Measurements from ENCODE around the gene LYG2.
"Not testable (repeated sequence)": the region's sequence is repeated elsewhere in the genome, so short reads cannot be mapped to it uniquely, and the experiment has no call there.

Gene LYG2

GRCh38 chr2:99255491-99256318, at the start of gene LYG2:
LYG2 (minus strand) TSS chr2:99255666; CDS start chr2:99254260, 1,406 bp downstream.
- intact Hi-C loops (cut with DNase I), result no loop called here
- no peak for DNase-seq

DNA sequence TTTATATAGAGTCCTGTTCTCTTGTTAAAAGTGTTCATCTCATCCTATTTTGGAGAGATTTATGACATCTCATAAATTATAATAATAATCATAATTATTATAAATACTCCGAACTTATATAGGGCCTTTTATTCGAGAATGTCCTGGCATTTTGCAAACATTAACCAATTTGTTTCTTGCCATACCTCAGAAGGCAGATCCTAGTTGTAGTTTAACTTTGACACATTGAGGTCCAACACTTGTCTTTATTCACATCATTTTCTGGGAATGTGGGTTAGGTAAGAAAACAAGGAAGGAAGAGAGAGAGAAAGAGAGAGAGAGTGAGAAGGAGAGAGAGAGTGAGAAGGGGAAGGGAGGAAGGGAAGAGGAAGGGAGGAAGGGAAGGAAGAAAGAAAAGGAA, 45.6 kb upstream of the LYG2 start, which contains the start of gene LYG1:
Gene LYG1 (minus strand): TSS at position 101 of the 400 bp plus-strand sequence. CDS start 5,527 bp downstream, outside the sequence.
- DNase-seq; intact Hi-C loops (cut with DNase I): not testable (repeated sequence)

GRCh38 chr2:99299580-99299979, 44.1 kb upstream of the LYG2 start:
- intact Hi-C loops (cut with DNase I), result no loop called here
- no peak for DNase-seq

GRCh38 chr2:99297994-99298393, 42.5 kb upstream of the LYG2 start:
- intact Hi-C loops (cut with DNase I), result no loop called here
- DNase-seq, result no peak

DNA sequence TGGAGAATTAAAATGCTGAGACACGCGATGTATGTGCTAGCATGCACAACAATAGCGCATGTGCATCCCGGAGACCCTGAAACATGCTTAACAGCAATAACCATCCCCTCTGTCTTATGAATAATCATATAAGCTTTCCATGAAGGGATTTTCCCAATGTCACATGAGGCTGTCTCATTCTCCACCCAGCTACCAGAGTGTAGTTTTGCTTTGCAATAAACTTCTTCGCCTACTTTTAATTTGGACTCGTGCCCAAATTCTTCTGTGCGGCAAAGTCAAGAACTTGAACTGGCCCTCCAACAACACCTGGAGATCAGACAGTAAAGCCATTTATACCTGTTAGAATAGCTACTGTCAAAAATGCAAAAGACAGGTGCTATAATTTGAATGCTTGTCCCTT, 30.1 kb upstream of the LYG2 start:
- DNase-seq, result no peak
- intact Hi-C loops (cut with DNase I), result no loop called here

- DNase-seq, result no peak
- intact Hi-C loops (cut with DNase I), result no loop called here
Observed at GRCh38 chr2:99279969-99280695, 24.7 kb upstream of the LYG2 start.

DNA sequence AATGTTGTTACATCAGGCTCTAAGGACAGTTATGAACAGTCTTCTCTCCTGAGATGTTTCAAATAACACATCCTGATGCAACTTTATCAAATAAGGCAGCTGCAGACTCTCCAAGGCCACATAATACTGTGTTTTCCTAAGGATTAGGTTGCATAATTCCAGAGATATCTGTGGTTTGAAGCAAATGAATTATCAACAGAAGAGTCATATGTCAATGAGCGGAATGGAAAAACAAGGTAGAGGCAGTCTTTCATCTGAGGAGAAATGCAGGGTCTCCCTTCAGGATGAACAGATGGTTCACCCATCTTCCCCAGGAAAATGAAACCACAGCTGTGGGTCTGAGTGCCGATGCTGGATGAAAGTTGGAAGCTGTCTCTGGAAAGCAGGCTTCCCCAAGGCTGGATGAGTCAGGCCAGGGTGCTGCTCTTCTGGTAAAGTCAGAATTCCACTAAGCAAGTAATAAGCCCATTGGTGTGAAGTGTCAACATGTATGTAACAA, 23.4 kb upstream of the LYG2 start:
- DNase-seq, result no peak
- intact Hi-C loops (cut with DNase I), result no loop called here

GRCh38 chr2:99278195-99278765, 22.8 kb upstream of the LYG2 start:
- intact Hi-C loops (cut with DNase I); DNase-seq: not testable (repeated sequence)

GRCh38 chr2:99275882-99276281, 20.4 kb upstream of the LYG2 start:
- no peak for DNase-seq
- intact Hi-C loops (cut with DNase I), result no loop called here

- no peak for DNase-seq
- intact Hi-C loops (cut with DNase I), result no loop called here
Observed at GRCh38 chr2:99261242-99261641, 5.8 kb upstream of the LYG2 start.

GRCh38 chr2:99260184-99260583, 4.7 kb upstream of the LYG2 start:
- intact Hi-C loops (cut with DNase I), result no loop called here
- no peak for DNase-seq

DNA sequence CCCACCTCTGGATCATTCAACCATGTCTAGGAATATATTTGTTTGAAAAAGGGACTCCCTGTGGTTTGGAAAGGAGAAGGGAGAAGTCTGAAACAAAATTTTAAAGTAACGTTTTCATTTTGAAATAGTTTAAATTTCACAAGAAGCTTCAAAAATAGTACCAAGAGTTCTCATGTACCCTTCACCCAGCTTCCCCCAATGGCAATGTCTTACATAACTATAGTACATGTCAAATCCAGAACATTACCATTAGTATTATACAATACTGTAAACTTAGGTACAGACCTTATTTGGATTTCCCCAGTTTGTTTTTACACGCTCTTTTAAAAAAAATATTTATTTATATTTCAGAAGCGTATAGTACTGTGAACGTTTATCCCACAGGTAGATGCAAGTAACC, 4.0 kb upstream of the LYG2 start:
- no peak for DNase-seq
- intact Hi-C loops (cut with DNase I), result no loop called here

DNA sequence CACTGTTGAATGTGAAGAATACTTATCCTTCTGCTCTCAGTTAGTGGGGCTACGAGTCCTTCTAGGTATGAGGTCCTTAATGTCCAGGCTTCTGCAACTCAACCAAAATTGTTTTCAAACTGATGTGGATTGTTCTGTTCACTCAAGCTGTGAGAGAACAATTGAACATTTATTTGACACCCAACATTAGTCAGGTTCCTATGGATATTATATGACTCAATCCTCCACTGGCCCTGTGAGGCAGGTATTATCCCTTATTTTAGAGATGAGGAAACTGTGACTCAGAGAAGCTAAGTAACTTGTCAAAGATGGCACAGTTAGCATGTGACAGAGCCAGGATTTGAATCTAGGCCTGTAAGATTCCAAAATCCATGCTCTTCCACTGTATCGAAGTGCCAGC, 1.2 kb upstream of the LYG2 start:
- intact Hi-C loops (cut with DNase I), result no loop called here

DNA sequence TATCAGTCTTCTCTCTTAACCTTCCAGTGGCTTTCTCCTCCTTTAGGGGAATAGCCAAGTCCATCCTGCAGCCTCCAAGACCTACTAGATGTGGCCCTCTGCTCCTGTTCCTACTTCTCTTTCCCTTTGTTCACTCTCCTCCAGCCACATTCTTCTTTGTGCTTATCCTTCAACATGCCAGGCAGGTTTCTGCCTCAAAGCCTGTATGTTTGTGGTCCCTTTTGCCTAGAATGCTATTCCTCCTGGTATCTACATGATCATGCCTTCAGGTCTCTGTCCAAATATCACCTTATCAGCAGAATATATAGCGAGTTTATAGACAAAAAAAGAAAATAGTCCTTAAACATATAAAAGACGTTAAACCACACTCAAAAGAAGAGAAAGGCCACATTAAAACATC, 5.5 kb downstream of the LYG2 start:
- DNase-seq, result no peak
- intact Hi-C loops (cut with DNase I), result no loop called here

More for the DNA sequence above, 1.2 kb upstream of the LYG2 start:
- no peak for DNase-seq

DNA sequence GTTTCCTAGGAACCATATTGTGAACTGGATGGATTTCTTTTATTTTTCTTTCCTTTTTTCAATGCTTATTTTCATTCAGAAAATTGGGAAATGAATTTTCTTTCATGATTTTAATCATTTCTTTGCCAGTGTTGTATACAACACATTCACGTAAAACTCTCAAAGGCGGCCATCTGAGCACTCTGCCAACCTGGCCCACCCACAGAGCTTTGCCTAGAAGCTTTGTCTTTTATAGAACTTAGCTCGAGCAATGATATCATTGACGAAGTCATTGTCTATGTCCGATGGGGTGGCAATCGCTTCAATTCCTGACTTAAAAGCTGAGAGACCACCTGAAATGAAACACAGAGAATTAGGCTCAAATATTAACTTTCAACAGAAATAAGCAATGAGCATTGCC, 13.3 kb downstream of the LYG2 start:
- DNase-seq, result no peak
- intact Hi-C loops (cut with DNase I), result no loop called here

DNA sequence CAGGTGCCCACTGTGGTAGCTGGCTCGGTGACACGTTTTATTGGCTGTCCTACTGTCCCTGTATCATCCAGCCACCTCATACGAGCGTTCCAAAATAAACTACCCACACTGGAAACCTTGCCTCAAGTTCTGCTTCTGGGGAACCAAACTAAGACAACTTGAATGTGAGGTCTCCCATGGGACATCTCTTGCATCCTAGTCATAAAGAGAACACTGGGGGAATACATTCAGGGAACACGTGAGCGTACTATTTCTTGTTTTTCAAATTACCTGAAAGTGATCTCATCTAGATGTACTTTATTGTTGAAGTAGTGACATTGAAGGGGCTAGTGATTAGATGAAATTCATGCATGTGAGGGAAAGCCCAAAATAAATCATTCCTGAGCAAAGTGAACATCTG, 15.0 kb downstream of the LYG2 start:
- intact Hi-C loops (cut with DNase I), result no loop called here

DNA sequence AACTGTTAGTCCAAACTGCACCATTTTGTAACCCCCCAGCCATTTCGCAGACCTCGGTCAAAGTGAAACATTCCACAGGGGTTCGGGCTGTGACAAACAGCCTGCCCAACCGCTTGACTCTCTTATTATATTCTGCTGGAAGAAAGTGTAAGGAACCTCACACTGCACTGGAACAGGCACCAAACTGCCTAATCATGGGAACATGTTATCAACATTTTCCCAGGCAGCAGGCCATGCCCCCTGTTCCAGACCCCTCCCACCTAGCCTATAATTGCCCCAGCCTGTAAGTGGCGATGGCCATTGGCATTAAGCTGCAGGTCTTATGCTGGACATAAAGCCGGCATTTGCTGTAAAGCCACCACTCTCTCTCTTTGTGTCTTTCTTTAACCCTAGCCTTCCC, 16.9 kb downstream of the LYG2 start:
- intact Hi-C loops (cut with DNase I), result no loop called here
- no peak for DNase-seq

More for the DNA sequence above, 15.0 kb downstream of the LYG2 start:
- DNase-seq, result no peak

DNA sequence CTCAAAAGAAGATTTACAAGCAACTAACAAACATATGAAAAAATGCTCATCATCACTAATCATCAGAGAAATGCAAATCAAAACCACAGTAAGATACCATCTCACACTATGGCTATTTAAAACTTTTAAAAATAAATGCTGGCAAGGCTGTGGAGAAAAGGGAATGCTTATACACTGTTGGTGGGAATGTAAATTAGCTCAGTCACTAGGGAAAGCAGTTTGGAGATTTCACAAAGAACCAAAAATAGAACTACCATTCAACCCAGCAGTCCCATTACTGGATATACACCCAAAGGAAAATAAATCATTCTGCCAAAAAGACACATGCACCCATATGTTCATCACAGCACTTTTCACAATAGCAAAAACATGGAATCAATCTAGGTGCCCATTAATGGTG, 22.3 kb downstream of the LYG2 start:
- DNase-seq; intact Hi-C loops (cut with DNase I): not testable (repeated sequence)

- intact Hi-C loops (cut with DNase I), result no loop called here
- no peak for DNase-seq
Observed at GRCh38 chr2:99217929-99218501, 37.5 kb downstream of the LYG2 start.

DNA sequence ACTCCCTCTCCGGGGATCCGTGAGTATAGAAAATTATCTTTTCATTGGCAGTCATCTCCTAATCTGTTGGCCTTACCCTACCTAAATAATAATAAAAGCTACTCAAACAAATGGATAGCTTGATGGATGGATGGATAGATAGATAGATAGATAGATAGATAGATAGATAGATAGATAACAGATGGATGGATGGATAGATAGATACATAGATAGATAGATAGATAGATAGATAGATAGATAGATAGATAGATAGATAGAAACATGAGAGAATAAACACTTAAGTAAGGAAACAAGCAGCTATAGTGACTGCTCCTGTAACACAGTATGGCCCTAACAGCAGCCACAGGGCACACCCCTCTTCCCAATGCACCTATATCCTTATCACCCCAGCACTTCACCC, 39.4 kb downstream of the LYG2 start:
- no peak for DNase-seq
- intact Hi-C loops (cut with DNase I), result no loop called here
